ENCODE results near the gene PPP2R3A. TPM values are rescaled to one million over a fixed set of nuclear protein-coding genes. Genes with fewer than 3 reads are reported as not detected.

Gene PPP2R3A
- polyA plus RNA-seq, 1 donor (not counting 4 experiments of a cell fraction or from before 2014, with no cell fraction given): 11.1 TPM

DNA sequence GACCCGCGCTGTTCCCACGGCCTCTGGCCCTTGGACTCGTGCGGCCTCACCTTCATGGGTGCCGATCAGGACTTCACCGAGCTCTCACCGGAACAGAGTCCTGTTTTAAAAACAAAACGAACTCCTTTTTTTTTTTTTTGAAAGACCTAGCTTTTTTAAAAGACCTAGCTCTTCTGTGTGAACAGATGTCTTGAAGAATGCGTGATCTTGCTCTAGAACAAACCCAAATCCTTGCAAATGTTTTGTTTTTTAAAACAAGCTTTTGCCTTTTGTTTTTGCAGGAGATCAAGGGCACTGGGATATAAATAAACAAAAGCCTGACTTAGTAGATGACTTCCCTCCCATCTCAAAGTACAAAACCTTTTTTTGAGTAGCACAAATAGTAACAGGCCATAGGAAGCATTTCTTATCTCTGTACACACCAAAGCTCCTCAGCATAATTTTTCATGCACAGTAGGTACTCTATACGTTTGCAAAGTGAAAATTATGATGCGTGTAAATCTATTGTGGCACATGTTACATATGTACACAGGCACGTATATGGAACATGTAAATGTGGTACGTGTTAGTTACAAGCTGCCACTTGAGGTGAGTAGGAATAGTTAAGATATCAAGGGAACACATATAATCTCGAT, 231.7 kb downstream of the PPP2R3A start:
- DNase-seq (ENCODE audit: low read depth, low spot score): no peak
- no peaks in the 10 kb centered on the region for H3K9me1 ChIP-seq (ENCODE audit: control insufficient read depth, extremely low read depth, insufficient read depth, low read length)
- dilution Hi-C loops (cut with MboI; ENCODE audit: extremely low pct_ligation_motif_present, low sequenced_read_pairs): loop anchor here (25.0 kb wide), 1 partner anchor 140 kb away; no protein-coding TSS in a partner anchor

More for the DNA sequence above, 231.7 kb downstream of the PPP2R3A start:
- peak overlapping the region; percentile 95 for H3K9ac ChIP-seq (ENCODE audit: control insufficient read depth, extremely low read depth, insufficient read depth, low read length)
- peak overlapping the region; percentile 79 to 95 (median 93) for H3K4me3 ChIP-seq (ENCODE audit: control insufficient read depth in 2 of 3, extremely low read depth in 1 of 3, insufficient read depth in 2 of 3, low read depth in 1 of 3, low read length in 3 of 3)
- no peaks in the 10 kb centered on the region for H3K9me3 ChIP-seq (ENCODE audit: control insufficient read depth, low read depth, low read length)
- H4K20me1 ChIP-seq (ENCODE audit: control insufficient read depth, extremely low read depth, insufficient read depth, low read length): peaks cover 15% of the 10 kb centered on the region
- no peak for TF ChIP-seq EZH2 (IDR thresholded peaks at IDR 0.05; ENCODE audit: low read length)
- TF ChIP-seq, protein P1, sequence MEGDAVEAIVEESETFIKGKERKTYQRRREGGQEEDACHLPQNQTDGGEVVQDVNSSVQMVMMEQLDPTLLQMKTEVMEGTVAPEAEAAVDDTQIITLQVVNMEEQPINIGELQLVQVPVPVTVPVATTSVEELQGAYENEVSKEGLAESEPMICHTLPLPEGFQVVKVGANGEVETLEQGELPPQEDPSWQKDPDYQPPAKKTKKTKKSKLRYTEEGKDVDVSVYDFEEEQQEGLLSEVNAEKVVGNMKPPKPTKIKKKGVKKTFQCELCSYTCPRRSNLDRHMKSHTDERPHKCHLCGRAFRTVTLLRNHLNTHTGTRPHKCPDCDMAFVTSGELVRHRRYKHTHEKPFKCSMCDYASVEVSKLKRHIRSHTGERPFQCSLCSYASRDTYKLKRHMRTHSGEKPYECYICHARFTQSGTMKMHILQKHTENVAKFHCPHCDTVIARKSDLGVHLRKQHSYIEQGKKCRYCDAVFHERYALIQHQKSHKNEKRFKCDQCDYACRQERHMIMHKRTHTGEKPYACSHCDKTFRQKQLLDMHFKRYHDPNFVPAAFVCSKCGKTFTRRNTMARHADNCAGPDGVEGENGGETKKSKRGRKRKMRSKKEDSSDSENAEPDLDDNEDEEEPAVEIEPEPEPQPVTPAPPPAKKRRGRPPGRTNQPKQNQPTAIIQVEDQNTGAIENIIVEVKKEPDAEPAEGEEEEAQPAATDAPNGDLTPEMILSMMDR (optimal IDR thresholded peaks at IDR 0.05 in 1 of 3, IDR thresholded peaks at IDR 0.05 in 1 of 3, conservative IDR thresholded peaks at IDR 0.05 in 1 of 3; ENCODE audit: extremely low read depth in 1 of 3, insufficient read depth in 2 of 3, low read length in 3 of 3): no peak
- peaks cover 34% of the 10 kb centered on the region for H3K79me2 ChIP-seq (ENCODE audit: control insufficient read depth, insufficient read depth, low read length)
- peak overlapping the region; percentile 81 for H3K4me2 ChIP-seq (ENCODE audit: control insufficient read depth, extremely low read depth, insufficient read depth, low read depth, low read length)
- H3K27ac ChIP-seq (ENCODE audit: control insufficient read depth, insufficient read depth, low read length): peak overlapping the region; percentile 93
- H3K36me3 ChIP-seq (ENCODE audit: control insufficient read depth in 2 of 2, extremely low read depth in 1 of 2, insufficient read depth in 2 of 2, low read length in 2 of 2): no peaks in the 10 kb centered on the region
- no peaks in the 10 kb centered on the region for H3K27me3 ChIP-seq (ENCODE audit: control insufficient read depth, extremely low read depth, insufficient read depth, low read length)
- H2AFZ ChIP-seq (ENCODE audit: control insufficient read depth, low read length): peak overlapping the region; percentile 95
- FAIRE-seq: no peak
- H3K4me1 ChIP-seq (ENCODE audit: control insufficient read depth, extremely low read depth, insufficient read depth, low read length): peaks cover 12% of the 10 kb centered on the region

Small RNAs within 50 kb of the gene (small RNA-seq; reads per million reads assigned to genes)
- 0 reads per million in 3 experiments for gene AC092989.1 (ENCODE audit: insufficient read length in 3 of 3, low read depth in 3 of 3, low replicate concordance in 1 of 3)

Other genes starting within 250 kb of the PPP2R3A start
- gene MSL2, start 230.6 kb downstream of the PPP2R3A start, polyA plus RNA-seq: 4.1 to 10.3 TPM (median 9.5 TPM) in 3 replicates